GM12875 (cell line): ENCODE measurements around the gene ABHD17A.

ENCODE experiments used
- H3K4me3 ChIP-seq: one replicate; pipeline ENCODE4 v1.5.1; 2011; ENCODE audit warnings: low read depth, low read length, control low read depth
- CTCF ChIP-seq: IDR thresholded peaks from 2 replicates; pipeline ENCODE4 v1.5.1; 2011; ENCODE audit warnings: low read depth, mild to moderate bottlenecking, control low read depth, inconsistent platforms, low read length, moderate library complexity, borderline replicate concordance; ENCODE audit not compliant: insufficient read depth

ABHD17A gene

DNA sequence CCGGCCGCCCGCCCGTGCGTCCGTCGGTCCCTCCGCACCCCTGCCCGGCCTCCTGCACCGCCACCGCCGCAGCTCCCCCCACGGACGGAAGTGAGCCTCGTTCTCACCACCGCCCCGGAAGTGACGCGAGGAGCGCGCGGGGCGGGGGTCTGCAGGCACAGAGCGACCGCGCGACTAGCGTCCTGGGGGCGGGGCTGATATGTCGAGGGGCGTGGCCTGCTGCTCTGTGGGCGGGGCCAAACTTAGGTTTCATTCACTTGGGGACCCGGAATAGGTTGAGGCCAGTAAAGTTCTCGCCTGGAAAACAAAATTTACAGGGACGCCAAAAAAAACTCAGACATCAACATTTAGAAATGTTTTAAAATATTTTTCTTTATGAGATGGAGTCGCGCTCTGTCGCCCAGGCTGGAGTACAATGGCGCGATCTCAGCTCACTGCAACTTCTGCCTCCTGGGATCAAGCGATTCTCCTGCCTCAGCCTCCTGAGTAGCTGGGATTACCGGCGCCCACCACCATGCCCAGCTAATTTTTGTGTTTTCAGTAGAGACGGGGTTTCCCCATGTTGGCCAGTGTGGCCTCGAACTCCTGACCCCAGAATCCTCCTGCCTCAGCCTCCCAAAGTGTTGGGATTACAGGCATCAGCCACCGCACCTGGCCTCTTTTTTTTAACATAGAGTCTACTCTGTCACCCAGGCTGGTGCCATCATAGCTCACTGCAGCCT lies at the start of gene ABHD17A:
Gene ABHD17A, minus strand, starts transcription at position 99 of the 722 bp plus-strand sequence. CDS start 3,930 bp downstream, outside the sequence.
- peak within 1 kb of the TSS; percentile 81 for H3K4me3 ChIP-seq

DNA sequence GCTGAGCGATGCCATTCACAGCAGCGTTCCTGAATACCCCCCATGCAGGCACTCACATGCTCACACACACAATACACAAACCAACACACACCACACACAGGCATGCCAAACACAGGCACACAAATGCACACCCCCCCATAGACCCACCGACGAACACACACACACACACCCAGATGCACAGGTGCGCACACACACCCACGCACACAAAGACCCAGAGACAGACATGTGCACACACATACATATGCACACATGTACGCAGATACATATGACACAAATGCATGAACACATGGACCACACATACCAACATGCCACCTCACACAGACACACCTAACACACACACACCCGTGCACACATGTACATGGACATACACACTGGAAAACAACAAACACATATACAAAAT lies 48.6 kb upstream of the ABHD17A start:
- no peak for TF ChIP-seq CTCF
- H3K4me3 ChIP-seq = no peak overlapping the region

DNA sequence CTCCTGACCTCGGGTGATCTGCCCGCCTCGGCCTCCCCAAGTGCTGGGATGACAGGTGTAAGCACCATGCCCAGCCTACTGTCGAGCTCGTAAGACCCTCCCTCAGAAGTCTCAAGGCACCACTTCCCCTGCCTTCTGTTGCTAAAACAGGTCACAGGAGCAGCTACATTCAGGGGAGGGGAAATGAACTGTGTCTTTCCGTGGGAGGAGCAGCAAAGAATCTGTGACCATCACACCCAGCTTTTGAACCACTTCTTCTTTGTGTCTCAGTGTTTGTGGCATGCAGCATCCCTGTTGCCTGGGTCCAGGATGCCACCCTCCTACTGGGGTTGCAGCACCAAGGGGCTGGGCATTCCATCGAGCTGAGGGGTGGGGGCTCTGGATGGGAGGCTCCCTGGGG lies 47.9 kb upstream of the ABHD17A start:
- no peak overlapping the region for H3K4me3 ChIP-seq
- no peak for TF ChIP-seq CTCF

- H3K4me3 ChIP-seq = no peak overlapping the region
- TF ChIP-seq CTCF = no peak
Measured at GRCh38 chr19:1932395-1932794, 47.1 kb upstream of the ABHD17A start.

DNA sequence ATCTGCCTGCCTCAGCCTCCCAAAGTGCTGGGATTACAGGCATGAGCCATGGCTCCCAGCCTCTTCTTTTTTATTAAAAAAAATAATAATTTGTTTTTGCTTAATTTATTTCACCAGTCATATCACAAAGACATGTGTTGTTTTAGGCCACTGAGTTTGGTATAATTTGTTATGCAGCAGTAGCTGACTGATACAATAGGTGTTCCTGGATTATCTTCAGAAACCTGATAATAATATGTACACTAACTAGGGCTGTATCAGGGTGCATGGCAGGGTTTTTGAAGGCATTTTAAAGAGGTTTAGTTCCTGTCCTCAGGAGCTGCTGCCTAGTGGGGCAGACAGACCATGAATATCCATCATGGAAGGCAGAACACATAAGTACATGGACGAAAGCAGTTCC lies 46.1 kb upstream of the ABHD17A start:
- no peak overlapping the region for H3K4me3 ChIP-seq
- TF ChIP-seq CTCF = no peak

DNA sequence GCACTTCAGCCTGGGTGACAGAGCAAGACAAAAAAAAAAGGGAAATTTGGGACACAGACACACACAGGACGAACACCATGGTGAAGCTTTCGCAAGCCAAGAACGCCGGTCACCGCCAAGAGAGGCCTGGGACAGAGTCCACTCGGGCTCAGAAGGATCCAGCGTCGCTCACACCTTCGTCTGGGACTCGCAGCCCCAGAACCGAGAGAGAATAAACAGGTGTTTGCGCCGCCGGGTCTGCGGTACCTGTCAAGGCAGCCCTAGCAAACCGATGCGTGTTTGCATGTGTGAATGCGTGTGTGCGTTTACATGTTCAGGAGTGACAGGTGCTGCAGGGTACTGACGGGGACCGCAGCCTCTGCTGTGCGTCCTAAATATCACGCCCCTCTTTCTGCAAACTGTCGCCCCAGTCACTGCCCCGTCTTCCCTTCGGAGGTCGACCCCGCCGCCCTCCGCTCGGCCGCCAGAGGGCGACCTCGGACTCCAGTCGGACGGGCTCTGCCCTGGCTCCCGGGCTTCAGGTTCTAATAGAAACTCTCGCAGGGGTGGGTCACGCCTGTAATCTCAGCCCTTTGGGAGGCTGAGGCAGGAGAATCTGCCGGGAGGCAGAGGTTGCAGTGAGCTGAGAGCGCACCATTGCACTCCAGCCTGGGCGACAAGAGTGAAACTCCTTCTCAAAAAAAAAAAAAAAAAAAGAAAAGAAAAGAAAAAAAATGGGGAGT lies 43.9 kb upstream of the ABHD17A start:
- H3K4me3 ChIP-seq = peak overlapping the region; percentile 44
- TF ChIP-seq CTCF = peak; percentile 94

- no peak overlapping the region for H3K4me3 ChIP-seq
- TF ChIP-seq CTCF = no peak
Measured at GRCh38 chr19:1925544-1925943, 40.2 kb upstream of the ABHD17A start.
